Stomach (tissue), 4 donors: Measurements from ENCODE around the gene GPR183.

Experiments
- POLR2A ChIP-seq, 4 donors: fragments of 450-650 bp; IDR thresholded peaks; one replicate each; pipeline ENCODE4 v1.6.1; 2016; ENCODE audit warnings: antibody characterized with exemption in 4 of 4, control low read depth in 2 of 4, mild to moderate bottlenecking in 1 of 4, moderate library complexity in 1 of 4
- TF ChIP-seq, protein P1 (sequence below), 7 experiments: fragments of 450-650 bp in 4 of 7; fragments of 200-600 bp in 3 of 7; sonication (generic) in 3 of 7; IDR thresholded peaks; one replicate each; pipeline ENCODE4 v1.5.1; 2016 to 2019; ENCODE audit warnings: antibody characterized with exemption in 7 of 7, control low read depth in 2 of 7, mild to moderate bottlenecking in 1 of 7

DNA sequence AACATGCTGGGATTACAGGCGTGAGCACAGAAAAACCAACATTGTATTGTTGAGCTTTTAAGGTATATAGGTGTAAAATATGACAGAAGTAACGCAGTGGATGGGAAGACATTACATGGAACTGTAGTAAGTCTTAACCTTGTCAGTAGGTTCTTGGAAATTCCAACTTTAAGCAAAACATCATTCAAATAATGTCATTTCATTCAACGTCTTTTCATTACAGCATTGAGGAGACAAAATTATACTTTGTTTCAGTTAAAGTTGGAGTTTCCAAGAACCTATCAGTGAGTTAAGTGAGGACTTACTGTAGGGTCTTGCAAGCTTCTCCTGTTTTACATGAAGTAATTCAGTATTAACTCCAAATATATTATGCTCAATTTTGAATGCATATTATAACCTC, 27.0 kb upstream of the GPR183 start:
- TF ChIP-seq, protein P1, sequence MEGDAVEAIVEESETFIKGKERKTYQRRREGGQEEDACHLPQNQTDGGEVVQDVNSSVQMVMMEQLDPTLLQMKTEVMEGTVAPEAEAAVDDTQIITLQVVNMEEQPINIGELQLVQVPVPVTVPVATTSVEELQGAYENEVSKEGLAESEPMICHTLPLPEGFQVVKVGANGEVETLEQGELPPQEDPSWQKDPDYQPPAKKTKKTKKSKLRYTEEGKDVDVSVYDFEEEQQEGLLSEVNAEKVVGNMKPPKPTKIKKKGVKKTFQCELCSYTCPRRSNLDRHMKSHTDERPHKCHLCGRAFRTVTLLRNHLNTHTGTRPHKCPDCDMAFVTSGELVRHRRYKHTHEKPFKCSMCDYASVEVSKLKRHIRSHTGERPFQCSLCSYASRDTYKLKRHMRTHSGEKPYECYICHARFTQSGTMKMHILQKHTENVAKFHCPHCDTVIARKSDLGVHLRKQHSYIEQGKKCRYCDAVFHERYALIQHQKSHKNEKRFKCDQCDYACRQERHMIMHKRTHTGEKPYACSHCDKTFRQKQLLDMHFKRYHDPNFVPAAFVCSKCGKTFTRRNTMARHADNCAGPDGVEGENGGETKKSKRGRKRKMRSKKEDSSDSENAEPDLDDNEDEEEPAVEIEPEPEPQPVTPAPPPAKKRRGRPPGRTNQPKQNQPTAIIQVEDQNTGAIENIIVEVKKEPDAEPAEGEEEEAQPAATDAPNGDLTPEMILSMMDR (IDR thresholded peaks at IDR 0.05): no peak
- no peak for TF ChIP-seq POLR2A (IDR thresholded peaks at IDR 0.05)
